Measurements from ENCODE around the gene CAMKK1.
A peak's percentile ranks its signal among the peaks of the same experiment; 100 is the strongest.

The CAMKK1 gene

DNA sequence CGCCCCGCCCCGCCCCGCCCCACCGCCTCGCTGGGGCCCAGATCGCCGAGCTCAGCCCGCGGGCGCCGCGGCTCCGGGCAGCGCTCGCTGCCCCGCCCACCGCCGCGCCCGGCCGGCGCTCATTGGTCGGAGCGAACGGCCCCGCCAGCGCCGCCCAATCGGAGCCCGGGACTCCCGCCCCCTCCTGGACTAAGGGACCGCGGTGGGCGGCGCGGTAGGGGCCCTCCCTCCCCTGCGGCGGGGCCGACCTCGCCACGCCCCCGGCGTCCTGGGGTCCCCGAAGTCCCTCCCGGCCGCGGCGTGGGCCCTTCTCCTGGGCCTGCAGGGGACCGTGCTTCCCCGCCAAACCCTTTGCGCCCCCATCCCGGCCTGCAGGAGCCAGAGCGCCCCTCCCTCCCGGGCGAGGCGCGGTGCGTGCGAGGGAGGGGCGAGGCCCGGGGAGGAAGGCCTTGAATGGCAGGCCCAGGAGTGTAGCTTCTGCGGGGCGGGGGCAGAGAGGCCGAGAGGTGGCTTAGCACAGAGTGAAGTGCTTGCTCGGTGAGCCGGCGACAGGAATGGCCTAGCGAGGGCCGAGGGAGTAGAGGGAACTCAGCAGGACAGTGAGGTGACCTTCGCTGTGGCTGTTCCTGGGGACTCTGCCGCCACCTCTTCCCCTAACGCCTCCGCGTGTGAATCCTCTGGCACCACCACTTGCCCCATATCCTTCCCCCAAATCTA lies at the start of gene CAMKK1:
TSS of gene CAMKK1 (minus strand) at position 51 of the 717 bp plus-strand sequence. CDS start 7,366 bp downstream, outside the sequence.
- peak; percentile 95 for DNase-seq

DNA sequence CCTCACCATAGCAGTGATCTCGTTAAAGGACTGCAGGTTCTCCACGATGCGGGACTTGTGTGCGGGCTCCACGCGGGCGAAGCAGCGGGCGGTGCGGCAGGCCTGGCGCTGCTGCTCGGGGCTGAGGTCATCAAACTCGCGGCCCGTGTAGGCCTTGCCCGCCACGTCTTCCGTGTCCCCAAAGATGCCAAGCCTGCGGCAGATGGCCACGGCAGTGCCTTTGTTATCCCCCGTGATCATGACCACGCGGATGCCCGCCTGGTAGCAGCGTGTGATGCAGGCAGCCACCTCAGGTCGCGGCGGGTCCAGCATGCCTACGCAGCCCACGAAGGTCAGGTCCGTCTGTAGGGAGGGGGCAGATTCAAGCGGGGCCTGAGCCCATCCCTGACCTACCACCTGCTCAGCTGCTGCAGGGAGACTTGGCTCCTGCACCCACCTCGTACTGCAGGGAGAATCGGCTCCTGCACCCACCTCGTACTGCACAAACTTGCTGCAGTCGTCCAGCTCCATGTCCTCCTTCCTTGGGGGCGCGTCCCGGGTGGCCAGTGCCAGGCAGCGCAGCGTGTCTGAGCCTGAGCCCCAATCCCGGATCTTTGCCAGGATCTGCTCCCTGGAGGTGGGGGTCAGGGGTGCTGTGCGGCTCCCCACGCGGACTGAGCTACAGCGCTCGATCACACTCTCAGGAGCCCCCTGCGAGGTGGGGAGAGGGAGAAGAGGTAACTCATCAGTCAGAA lies 48.3 kb upstream of the CAMKK1 start:
- no peak for DNase-seq

DNA sequence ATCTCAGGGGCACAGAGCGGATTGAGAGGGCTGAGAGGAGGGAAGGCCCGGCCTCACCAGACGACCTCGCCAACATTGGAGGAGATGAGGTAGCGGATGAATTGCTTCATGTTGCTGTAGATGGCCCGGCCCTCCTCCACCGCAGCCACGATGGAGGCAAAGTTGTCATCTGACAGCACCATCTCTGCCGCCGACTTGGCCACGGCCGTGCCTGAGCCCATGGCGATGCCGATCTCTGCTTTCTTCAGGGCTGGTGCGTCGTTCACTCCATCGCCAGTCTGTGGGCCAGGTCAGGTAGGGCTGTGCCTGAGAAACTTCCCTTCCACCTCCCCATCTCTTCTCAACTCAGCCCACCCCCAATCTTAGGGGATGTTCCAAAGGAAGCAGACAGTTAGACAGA lies 44.5 kb upstream of the CAMKK1 start:
- no peak for DNase-seq

DNA sequence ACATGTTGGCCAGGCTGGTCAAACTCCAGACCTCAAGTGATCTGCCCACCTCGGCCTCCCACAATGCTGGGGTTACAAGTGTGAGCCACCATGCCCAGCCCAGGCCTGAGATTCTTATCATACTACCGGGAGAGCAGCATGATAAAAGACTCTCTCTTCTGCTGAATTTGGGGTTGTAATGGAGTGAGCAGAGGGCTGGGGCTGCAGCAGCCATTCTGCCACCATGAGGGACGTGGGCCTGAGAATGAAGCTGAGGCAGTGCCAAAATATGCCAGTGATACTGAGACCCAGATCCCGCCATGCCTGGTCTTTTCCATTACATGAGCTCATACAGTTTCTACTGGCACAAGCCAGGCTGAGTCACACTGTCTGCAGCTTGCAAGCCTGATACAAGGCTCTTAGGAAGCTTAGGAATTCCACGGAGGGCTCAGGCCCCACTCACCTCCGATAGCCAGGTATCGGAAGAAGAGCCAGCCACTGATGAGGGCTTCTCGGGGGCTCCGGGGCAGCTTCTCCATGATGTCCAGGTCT lies 43.0 kb upstream of the CAMKK1 start:
- DNase-seq = no peak

DNA sequence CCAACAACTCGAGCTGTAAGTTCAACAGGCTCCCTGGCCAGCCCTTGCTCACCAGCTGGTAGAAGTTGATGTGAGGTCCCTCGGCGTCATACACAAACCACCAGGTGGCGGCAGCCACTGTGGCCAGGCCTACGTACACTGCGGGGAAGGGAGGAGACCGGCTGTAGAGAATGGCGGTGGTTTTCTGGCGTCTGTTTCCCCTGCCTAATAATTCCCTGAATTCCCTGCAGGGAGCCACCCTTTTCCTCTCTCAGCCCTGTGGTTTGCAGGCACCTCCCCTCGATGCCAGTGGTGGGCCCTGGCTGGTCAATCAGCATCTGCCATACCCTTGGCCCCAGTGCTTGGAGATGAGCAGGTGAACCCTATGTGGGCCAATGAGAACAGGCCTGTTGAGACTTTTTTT lies 42.3 kb upstream of the CAMKK1 start:
- peak; percentile 78 for DNase-seq

DNA sequence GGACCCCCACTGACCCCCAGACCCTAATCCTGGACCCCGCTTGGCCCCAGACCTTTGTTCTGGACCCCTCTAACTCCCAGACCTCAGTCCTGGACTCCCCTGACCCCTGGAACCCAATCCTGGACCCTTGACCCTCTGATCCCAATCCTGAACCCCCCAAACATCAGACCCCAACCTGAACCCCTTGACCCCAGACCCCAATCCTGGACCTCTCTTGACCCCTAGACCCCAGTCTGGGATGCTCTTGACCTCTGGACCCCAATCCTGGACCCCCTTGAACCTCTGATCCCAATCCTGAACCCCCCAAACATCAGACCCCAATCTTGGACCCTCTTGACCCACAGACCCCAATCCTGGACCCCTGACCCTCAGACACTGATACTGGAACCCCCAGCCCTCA lies 36.9 kb upstream of the CAMKK1 start:
- DNase-seq = no peak

GRCh38 chr17:3929181-3929580 lies 36.3 kb upstream of the CAMKK1 start:
- peak; percentile 57 for DNase-seq

GRCh38 chr17:3928406-3928805 lies 35.6 kb upstream of the CAMKK1 start:
- no peak for DNase-seq

GRCh38 chr17:3927628-3928340 lies 34.9 kb upstream of the CAMKK1 start:
- no peak for DNase-seq

GRCh38 chr17:3926860-3927627 lies 34.2 kb upstream of the CAMKK1 start:
- DNase-seq = no peak

GRCh38 chr17:3925684-3926485 lies 33.0 kb upstream of the CAMKK1 start:
- DNase-seq = no peak

GRCh38 chr17:3924512-3925350 lies 31.9 kb upstream of the CAMKK1 start:
- no peak for DNase-seq

GRCh38 chr17:3923466-3924190 lies 30.8 kb upstream of the CAMKK1 start:
- DNase-seq = no peak

DNA sequence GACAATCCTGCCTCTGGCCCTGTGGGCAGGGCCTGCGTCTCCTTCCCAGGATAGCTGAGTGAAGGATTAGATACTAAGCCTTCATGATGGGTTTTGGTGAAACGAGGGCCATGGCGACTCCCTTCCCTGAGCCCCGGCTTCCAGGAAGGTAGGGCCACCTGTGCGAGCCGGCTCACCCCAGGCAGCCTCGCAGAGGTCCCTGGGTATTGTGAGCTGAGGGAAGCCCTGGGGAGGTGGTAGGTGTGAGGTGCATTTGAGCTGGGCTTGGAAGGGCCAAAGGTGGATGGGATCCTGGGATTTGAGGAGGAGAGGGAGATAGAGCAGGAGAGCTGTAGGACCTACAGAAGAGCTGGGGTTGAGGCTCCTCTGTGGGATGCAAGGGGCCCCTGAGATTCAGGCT lies 29.9 kb upstream of the CAMKK1 start:
- no peak for DNase-seq

DNA sequence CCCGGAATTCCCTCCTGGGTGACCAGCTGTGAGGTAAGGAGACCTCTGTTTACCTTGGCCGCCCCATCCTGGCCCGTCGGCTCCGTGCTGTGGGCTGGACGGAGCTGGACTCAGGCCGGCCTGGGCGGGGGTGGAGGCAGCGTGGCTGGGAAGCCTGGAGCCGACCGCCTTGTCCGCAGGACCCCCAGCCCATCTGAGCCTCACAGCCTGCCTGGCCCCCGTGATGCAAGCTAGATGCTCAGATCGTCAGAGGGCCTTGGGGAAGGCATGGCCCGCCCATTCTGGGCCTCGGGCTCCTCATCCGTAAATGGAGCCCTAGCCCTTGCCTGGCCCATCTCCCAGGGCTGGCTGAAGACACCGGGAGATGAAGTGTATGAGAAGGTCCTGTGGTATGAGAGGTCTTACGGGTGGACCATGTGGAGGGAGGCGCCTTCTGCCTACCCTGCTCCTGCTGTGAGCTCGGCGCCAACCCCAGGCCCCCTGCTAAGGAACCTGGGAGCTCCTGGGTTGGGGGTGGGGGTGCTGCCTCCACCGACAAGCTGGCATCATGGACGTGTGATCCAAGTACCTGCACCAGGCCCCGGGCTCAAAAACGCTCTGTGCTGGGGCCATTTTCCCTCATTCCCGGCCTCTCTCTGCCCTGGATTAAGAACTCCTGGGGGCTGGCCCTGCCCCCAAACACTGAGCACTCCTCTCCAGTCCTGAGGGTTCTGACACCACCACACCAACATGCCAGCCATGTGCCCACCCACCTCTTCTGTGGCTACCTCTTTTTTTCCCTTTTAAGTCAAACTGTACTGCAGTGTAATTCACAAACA lies 28.9 kb upstream of the CAMKK1 start:
- no peak for DNase-seq

DNA sequence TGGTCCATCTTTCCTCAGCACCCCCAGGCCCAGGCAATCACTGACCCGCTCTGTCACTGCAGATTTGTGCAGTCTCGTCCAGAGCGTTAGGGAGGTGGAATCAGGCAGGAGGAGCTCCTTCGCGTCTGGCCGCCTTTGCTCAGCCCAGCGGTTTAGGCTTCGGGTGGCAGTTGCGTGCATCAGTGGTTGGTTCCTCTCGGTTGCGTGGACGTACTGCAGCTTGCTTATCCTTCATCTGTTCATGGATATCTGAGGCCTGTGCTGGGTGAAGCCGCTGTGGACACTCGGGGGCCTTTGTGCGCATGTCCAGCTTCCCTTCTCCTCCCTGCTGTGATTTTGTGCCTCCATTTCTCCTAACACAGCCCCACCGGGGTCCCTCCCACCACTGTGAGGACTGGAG lies 28.2 kb upstream of the CAMKK1 start:
- no peak for DNase-seq

- no peak for DNase-seq
These were observed 26.3 kb upstream of the CAMKK1 start for GRCh38 chr17:3919123-3919624.

DNA sequence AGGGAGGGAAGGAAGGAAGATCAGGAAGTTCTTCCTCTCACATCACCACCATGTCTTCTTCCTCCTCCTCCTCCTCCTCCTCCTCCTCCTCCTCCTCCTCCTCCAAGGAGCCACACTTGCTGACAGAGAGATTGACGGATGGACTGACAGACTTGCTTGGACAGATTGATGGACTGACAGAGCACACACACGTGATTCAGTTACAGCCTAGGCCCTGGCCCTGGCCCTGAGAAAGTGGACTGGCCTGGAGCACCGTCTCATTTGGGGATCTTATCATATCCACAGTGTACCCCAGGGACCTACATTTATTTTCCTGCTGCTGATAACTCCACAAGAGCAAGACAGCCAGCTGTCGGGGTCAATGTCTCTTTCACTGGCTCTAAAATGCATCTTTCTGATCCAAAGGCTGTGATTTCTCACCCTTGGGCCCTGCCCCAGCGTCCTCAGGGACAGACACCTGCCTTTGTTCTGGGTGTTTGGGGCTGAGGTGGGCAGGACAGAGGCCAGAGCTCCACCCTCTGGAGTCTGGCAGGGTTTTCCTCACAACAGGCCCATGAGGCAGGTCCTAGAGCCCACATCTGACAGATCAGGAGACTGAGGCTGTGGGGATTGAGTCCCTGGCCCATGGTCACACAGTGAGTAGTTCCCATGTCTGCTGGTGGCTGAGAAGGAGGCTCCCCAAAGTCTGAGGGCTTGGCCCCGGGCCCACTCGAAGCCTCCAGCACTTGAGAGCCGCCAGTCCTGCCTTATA lies 25.7 kb upstream of the CAMKK1 start:
- DNase-seq = no peak

All from suppressor macrophage treated with lipopolysaccharide for 4 hours (primary cell).